GM18868 (cell line): Measurements from ENCODE around the gene MARCHF10.
"Not testable (repeated sequence)": the region's sequence is repeated elsewhere in the genome, so short reads cannot be mapped to it uniquely, and the experiment has no call there.

Source experiments
- ATAC-seq: cut with Tn5 transposase; IDR thresholded peaks from one replicate; pipeline ENCODE4 v1.9.1; 2021; ENCODE audit warnings: mild to moderate bottlenecking, moderate library complexity; ENCODE audit not compliant: unreplicated experiment

MARCHF10 gene

GRCh38 chr17:62791235-62791734 is 16.8 kb downstream of the MARCHF10 start:
- no peak for ATAC-seq

DNA sequence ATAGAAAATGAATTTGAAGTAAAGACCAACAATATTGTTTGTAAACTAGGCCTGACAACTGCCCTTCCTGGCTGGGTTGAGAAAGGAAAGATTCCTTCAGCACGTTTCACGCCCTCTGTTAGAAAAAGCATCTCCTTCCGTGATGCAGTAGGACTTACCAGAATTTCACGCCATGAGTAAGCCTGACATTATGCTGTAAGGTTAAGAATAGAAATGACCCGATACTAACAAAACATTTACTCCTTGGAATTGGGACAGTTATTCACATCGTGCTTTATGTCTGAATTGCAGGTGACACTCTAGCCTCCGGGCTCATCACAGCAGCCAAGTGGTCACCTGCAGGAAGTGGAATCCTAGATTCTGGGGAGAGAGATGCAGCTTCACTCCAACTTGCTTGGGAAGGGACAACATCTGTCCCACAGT is 17.5 kb downstream of the MARCHF10 start:
- ATAC-seq, result no peak

DNA sequence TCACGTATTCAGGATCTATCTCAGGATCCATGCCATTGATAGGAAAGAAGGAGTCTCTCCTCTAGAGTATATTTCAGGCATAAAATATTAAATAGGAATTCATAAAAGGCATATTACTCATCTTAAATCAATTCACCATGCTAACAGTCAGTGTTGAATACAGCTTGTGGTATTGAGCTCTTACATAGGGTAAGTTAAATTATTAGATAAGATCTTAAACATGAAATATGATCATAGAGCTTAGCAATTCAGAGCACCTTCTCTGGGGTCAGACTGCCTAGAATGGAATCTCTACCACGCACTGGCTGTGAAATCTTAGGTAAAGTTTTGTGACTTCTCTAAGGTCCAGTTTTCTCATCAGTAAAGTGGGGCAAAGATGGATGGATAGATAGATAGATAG is 20.7 kb downstream of the MARCHF10 start:
- ATAC-seq, result no peak

- ATAC-seq, result no peak
These were observed 21.5 kb downstream of the MARCHF10 start for GRCh38 chr17:62786646-62787045.

GRCh38 chr17:62785983-62786382 is 22.1 kb downstream of the MARCHF10 start:
- not testable (repeated sequence) for ATAC-seq

DNA sequence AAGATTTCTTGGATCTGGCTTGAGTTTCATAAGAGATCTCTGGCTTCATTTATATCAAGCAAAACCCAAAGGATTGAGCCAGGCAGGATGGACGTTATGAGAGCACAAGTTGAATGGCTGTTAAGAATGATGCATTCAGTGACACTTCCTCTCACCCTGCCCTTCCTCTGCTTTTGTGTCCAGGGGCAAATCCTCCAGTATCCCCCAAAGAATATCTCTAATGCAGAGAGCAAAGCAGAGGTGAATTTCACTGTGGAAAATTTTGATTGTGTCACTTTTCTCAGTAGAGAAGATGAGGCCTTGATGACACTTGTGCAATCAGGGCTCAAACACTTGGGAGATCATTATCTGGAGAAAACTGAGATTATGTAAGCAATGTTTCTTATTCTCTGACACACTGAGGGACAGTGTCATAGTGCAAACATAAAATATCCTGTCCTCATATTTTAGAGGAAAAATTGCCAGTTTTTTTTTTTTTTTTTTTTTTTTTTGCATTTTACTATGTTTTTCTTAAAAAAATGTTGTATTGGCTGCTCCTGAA is 25.3 kb downstream of the MARCHF10 start:
- ATAC-seq, result no peak

- no peak for ATAC-seq
These were observed 26.3 kb downstream of the MARCHF10 start for GRCh38 chr17:62781831-62782251.

GRCh38 chr17:62781356-62781755 is 26.8 kb downstream of the MARCHF10 start:
- no peak for ATAC-seq

DNA sequence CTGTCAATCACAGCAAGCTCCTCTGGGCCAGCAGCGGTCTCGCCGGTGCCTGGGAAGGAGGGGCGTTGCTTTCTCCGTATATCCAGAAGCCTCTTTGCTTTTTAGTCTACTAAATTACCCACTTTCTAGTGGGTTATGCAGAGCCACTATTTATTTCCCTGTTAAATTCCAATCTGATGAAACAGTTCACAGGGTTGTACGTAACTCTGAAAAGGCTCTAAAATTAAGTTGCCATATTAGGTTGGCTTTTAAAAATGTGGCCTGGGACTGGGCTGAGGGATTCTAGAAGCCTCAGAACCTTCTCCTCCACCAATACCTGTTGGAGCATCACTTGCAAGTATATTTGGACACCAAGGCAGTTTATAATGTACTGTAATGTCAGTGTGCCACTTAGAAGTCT is 27.2 kb downstream of the MARCHF10 start:
- ATAC-seq, result no peak

DNA sequence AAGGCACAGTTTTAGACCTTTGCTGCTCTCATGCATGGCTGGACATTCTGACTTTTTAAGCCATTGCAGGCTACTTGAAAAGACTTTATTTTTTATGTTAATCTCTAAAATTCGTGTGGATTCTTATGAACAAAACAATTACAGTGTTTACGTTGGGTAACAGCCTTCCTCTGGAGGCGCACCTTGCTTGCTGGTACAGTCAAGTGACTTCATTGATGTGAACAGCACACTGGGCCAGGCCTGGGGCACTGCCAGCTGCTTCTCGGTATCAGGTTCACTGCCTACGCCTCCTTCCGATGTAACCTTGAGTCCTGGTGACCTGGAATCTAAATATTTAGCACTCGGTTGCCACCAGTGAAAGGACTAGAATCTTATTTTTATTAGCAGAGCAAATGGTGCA is 27.8 kb downstream of the MARCHF10 start:
- no peak for ATAC-seq

- ATAC-seq, result no peak
These were observed 29.0 kb downstream of the MARCHF10 start for GRCh38 chr17:62778990-62779681.

DNA sequence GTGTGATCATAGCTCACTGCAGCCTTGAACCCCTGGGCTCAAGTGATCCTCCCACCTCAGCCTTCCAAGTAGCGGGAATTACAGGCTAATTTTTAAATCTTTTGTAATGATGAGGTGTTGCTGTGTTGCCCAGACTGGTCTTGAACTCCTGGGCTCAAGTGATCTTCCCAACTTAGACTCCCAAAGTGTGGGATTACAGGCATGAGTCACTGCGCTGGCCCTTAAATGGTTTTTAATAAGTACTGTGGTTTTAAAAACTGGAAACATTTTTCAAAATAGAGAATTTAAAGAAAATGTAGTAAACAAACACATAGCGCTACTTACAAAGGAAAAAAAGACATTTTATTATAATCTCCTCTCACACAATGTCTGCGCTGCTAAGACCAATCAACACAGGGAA is 32.2 kb downstream of the MARCHF10 start:
- no peak for ATAC-seq

- no peak for ATAC-seq
These were observed 33.8 kb downstream of the MARCHF10 start for GRCh38 chr17:62774338-62774737.

DNA sequence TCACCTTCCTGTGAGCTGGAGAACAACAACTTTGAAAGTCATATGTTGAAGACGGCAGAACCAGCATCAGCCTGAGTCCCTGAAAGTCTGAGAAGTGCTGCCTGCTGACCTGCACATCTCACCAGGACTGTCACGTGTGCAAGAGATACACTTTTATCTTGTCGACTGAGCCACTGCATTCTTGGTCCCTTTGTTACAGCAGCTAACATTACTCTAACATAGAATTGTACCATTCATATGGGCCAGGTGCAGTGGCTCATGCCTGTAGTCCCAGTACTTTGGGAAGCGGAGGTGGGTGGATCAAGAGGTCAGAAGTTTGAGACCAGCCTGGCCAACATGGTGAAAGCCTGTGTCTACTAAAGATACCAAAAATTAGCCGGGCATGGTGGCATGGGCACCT is 40.1 kb downstream of the MARCHF10 start:
- no peak for ATAC-seq

- ATAC-seq, result no peak
These were observed 42.8 kb downstream of the MARCHF10 start for GRCh38 chr17:62765351-62765750.

DNA sequence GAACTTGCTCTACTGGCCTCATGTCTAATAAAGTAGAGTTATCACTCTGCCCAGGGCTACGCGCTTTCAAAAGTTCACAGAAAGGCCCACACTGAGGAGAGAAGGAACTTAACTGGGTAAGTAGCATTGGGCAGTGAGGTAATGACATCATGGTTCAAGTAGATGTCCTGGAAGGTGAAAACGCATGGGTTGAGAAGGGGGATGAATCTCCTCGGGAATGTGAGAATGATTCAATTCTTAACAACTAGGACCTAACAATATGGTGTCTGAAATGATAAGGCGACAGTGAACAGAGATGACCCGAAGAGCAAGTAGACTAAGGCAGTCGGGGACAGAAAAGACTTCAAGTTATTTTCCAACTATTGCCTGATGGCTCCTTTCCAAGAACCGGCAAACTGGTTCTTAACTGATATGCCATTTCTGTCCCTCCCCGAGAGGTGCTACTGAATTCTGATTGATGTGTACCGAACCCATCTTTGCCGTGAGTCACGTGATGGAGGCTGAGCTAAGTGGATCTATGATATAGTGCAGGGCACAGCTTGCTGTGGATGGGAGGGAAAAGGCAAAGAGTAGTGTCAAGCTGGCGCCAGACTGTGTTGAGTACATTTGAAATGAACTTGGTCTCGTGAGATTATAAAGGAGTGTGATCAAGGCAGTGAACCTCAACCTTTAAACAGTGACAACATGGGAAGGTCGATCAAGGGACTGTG is 44.1 kb downstream of the MARCHF10 start:
- no peak for ATAC-seq

GRCh38 chr17:62761884-62762283 is 46.2 kb downstream of the MARCHF10 start:
- ATAC-seq, result no peak

DNA sequence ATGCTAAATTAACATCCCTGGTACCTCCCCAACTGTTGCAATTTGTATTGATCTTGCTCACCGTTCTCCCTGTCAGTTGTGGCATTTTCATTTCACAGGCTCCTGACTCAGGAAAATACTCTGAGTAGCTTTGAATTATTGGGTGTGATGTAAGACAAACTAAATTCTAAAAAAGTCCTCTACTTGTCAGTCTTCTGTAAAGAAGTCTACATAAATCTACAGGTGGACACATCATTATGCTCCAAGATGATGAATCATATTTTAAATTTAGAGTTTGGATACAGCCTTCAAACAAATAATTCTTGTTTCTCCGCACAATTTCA is 47.2 kb downstream of the MARCHF10 start:
- no peak for ATAC-seq

GRCh38 chr17:62760059-62760944 is 47.8 kb downstream of the MARCHF10 start:
- no peak for ATAC-seq

- ATAC-seq, result no peak
These were observed 50.6 kb downstream of the MARCHF10 start for GRCh38 chr17:62757500-62757951.

GRCh38 chr17:62756198-62756597 is 51.9 kb downstream of the MARCHF10 start:
- ATAC-seq, result no peak
